Fibroblast of lung (primary cell): ENCODE results near the gene TANGO2. TPM values are rescaled to one million over a fixed set of nuclear protein-coding genes. Genes with fewer than 3 reads are reported as not detected.

Experiments used
- DNase-seq, 2 donors: peaks; one replicate each; pipeline versions ENCODE4 v3.0.0 to v3.0.0-alpha.2; 2010; ENCODE audit warnings: low read depth in 2 of 2
- H2AFZ ChIP-seq: 2 replicates; pipeline ENCODE4 v1.5.1; 2012; ENCODE audit warnings: low read length, control low read depth, inconsistent platforms
- H3K27ac ChIP-seq: 2 replicates; pipeline ENCODE4 v1.5.1; 2011; ENCODE audit warnings: low read length, control low read depth; ENCODE audit not compliant: insufficient read depth
- H3K27me3 ChIP-seq: 2 replicates; pipeline ENCODE4 v1.5.1; 2011; ENCODE audit warnings: mild to moderate bottlenecking, low read length; ENCODE audit not compliant: control insufficient read depth, insufficient read depth
- H3K36me3 ChIP-seq: 2 replicates; pipeline ENCODE4 v1.5.1; 2011; ENCODE audit warnings: low read length; ENCODE audit not compliant: control insufficient read depth, insufficient read depth
- H3K4me1 ChIP-seq: 2 replicates; pipeline ENCODE4 v1.5.1; 2011; ENCODE audit warnings: low read length; ENCODE audit not compliant: control insufficient read depth, insufficient read depth; ENCODE audit errors: extremely low read depth
- H3K4me2 ChIP-seq: 2 replicates; pipeline ENCODE4 v1.5.1; 2011; ENCODE audit warnings: low read length, control low read depth; ENCODE audit not compliant: insufficient read depth; ENCODE audit errors: extremely low read depth
- H3K4me3 ChIP-seq, 4 experiments: fragments of 200-600 bp in 1 of 4; sonication (generic) in 1 of 4; replicated peaks in 1 of 4; 2 replicates each; pipeline ENCODE4 v1.5.1; 2011 to 2016; ENCODE audit warnings: low read length in 4 of 4, low read depth in 3 of 4, mild to moderate bottlenecking in 3 of 4, control low read depth in 2 of 4, inconsistent platforms in 1 of 4, mixed read lengths in 1 of 4; ENCODE audit not compliant: insufficient read depth in 1 of 4; ENCODE audit errors: control extremely low read depth in 1 of 4
- H3K79me2 ChIP-seq: 2 replicates; pipeline ENCODE4 v1.5.1; 2012; ENCODE audit warnings: mild to moderate bottlenecking, low read length, inconsistent platforms; ENCODE audit not compliant: control insufficient read depth, insufficient read depth
- H3K9ac ChIP-seq: 2 replicates; pipeline ENCODE4 v1.5.1; 2011; ENCODE audit warnings: mild to moderate bottlenecking, low read length, control low read depth; ENCODE audit not compliant: insufficient read depth
- H3K9me3 ChIP-seq: 2 replicates; pipeline ENCODE4 v1.5.1; 2012; ENCODE audit warnings: low read depth, low read length; ENCODE audit not compliant: control insufficient read depth, insufficient read depth
- H4K20me1 ChIP-seq: 2 replicates; pipeline ENCODE4 v1.5.1; 2011; ENCODE audit warnings: low read length; ENCODE audit not compliant: control insufficient read depth, insufficient read depth; ENCODE audit errors: extremely low read depth
- CTCF ChIP-seq, 2 donors: IDR thresholded peaks in 1 of 2; conservative IDR thresholded peaks in 1 of 2; 1 replicate in 1 of 2; 2 replicates in 1 of 2; pipeline ENCODE4 v1.5.1; 2011 to 2012; ENCODE audit warnings: low read length in 2 of 2, control low read depth in 1 of 2, inconsistent platforms in 1 of 2, low read depth in 1 of 2, mild to moderate bottlenecking in 1 of 2
- EZH2 ChIP-seq: IDR thresholded peaks from 2 replicates; pipeline ENCODE4 v1.5.1; 2012; ENCODE audit warnings: low read length, control low read depth, mild to moderate bottlenecking; ENCODE audit errors: missing control alignments
- polyA plus RNA-seq, 2 donors: library from polyadenylated mRNA; depleted of rRNA in 1 of 2; stranded (reverse) in 1 of 2; unstranded in 1 of 2; fragments of >200 nt; gene quantifications; 2 replicates each; pipeline ENCODE4 v1.2.1, GENCODE V29; 2011 to 2012; ENCODE audit warnings: missing spikeins in 1 of 2
- total RNA-seq: library from RNA; depleted of rRNA; stranded (reverse); fragments of >200 nt; gene quantifications from 2 replicates; pipeline ENCODE4 v1.2.1, GENCODE V29; 2014

Gene TANGO2
- total and polyA plus RNA-seq, 2 donors (not counting 1 experiment from before 2014, with no cell fraction given), result 28.3 to 52.8 TPM

GRCh38 chr22:20069331-20070042 is 48.6 kb downstream of the TANGO2 start:
- H3K27me3 ChIP-seq, result no peaks in the 10 kb centered on the region
- H3K4me2 ChIP-seq, result no peak overlapping the region
- no peak overlapping the region for H3K27ac ChIP-seq
- no peaks in the 10 kb centered on the region for H3K4me1 ChIP-seq
- H3K4me3 ChIP-seq, result no peak overlapping the region
- no peaks in the 10 kb centered on the region for H3K36me3 ChIP-seq
- H4K20me1 ChIP-seq, result no peaks in the 10 kb centered on the region
- H3K79me2 ChIP-seq, result no peaks in the 10 kb centered on the region
- TF ChIP-seq CTCF (conservative IDR thresholded peaks at IDR 0.05 in 1 of 2, IDR thresholded peaks at IDR 0.05 in 1 of 2; ENCODE audit: low read depth in 1 of 2, low read length in 2 of 2) (no peak), EZH2 (no peak)
- H2AFZ ChIP-seq, result no peak overlapping the region
- DNase-seq, result no peak
- no peaks in the 10 kb centered on the region for H3K9me3 ChIP-seq
- H3K9ac ChIP-seq, result no peak overlapping the region

GRCh38 chr22:20071524-20071972 is 50.6 kb downstream of the TANGO2 start:
- TF ChIP-seq CTCF (conservative IDR thresholded peaks at IDR 0.05 in 1 of 2, IDR thresholded peaks at IDR 0.05 in 1 of 2; ENCODE audit: low read depth in 1 of 2, low read length in 2 of 2) (no peak), EZH2 (no peak)
- Histone ChIP-seq H3K4me2 (no peak overlapping the region), H3K4me1 (no peaks in the 10 kb centered on the region), H3K79me2 (no peaks in the 10 kb centered on the region), H3K36me3 (no peaks in the 10 kb centered on the region), H3K4me3 (no peak overlapping the region), H2AFZ (no peak overlapping the region), H3K27ac (no peak overlapping the region), H3K9ac (no peak overlapping the region), H4K20me1 (no peaks in the 10 kb centered on the region), H3K9me3 (no peaks in the 10 kb centered on the region), H3K27me3 (no peaks in the 10 kb centered on the region)
- no peak for DNase-seq

GRCh38 chr22:20076627-20077172 is 55.8 kb downstream of the TANGO2 start:
- H3K79me2 ChIP-seq, result peaks cover 13% of the 10 kb centered on the region
- no peaks in the 10 kb centered on the region for H4K20me1 ChIP-seq
- TF ChIP-seq EZH2, result no peak
- TF ChIP-seq CTCF (conservative IDR thresholded peaks at IDR 0.05 in 1 of 2, IDR thresholded peaks at IDR 0.05 in 1 of 2; ENCODE audit: low read depth in 1 of 2, low read length in 2 of 2), result no peak
- no peak overlapping the region for H3K27ac ChIP-seq
- H3K27me3 ChIP-seq, result no peaks in the 10 kb centered on the region
- no peak overlapping the region for H2AFZ ChIP-seq
- no peaks in the 10 kb centered on the region for H3K4me1 ChIP-seq
- no peak overlapping the region for H3K4me2 ChIP-seq
- H3K9ac ChIP-seq, result no peak overlapping the region
- H3K4me3 ChIP-seq, result no peak overlapping the region
- no peaks in the 10 kb centered on the region for H3K9me3 ChIP-seq
- DNase-seq, result no peak
- H3K36me3 ChIP-seq, result no peaks in the 10 kb centered on the region
